Measurements from ENCODE around the gene SAMD9L. TPM values are rescaled to one million over a fixed set of nuclear protein-coding genes. Genes with fewer than 3 reads are reported as not detected.

SAMD9L gene
- total and polyA plus RNA-seq, 2 of the 4 experiments (the other 2 are of a cell fraction): 1.9 to 4.1 TPM

DNA sequence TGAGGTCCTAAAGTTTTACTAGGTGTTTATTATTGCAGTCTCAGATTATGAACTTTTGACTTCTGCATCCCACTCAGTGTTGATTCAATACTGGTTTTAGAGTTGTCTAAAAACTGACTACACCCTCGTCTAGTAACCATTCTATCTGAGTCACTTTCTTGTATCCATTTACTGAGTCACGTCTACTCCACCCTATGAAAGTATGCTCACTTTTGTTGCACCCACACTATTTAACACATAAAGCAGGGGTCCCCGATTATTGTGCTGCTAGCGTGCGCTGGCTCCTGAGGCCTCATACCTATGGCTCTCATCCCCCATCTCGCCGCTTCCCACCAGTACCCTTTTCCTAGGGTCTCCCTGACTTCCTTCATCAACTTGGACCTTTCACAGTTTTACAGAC lies 32.4 kb downstream of the SAMD9L start:
- no peaks in the 10 kb centered on the region for H3K9me1 ChIP-seq (ENCODE audit: insufficient read depth, low read length)
- H3K9me3 ChIP-seq (ENCODE audit: control insufficient read depth, insufficient read depth, low read length): no peaks in the 10 kb centered on the region
- peak overlapping the region; percentile 53 for H4K91ac ChIP-seq (ENCODE audit: insufficient read depth, low read depth, low read length)
- ChIA-PET CTCF (no interaction called here), POLR2A (ENCODE audit: unreplicated experiment) (no interaction called here)
- TF ChIP-seq FOS (IDR thresholded peaks at IDR 0.05; ENCODE audit: low read depth, low read length): peak; percentile 43; the same call in 1 of the 2 replicates
- TF ChIP-seq SMC3 (IDR thresholded peaks at IDR 0.05; ENCODE audit: low read depth, low read length): no peak
- 0 out of 2 replicates have a peak, but pooled peaks have one; percentile 4 for TF ChIP-seq CEBPB (IDR thresholded peaks at IDR 0.05; ENCODE audit: low read depth, low read length)
- peak overlapping the region; percentile 62; the same call in 1 of the 2 replicates for H4K5ac ChIP-seq (ENCODE audit: low read depth, low read length)
- H3K4ac ChIP-seq (ENCODE audit: low read depth, low read length): peak overlapping the region; percentile 95
- H3K14ac ChIP-seq (replicated peaks; ENCODE audit: low read depth, low read length): peak overlapping the region; percentile 80; the same call in 1 of the 2 replicates
- peak overlapping the region; percentile 59 for H2BK5ac ChIP-seq (ENCODE audit: low read depth, low read length, poor library complexity, severe bottlenecking)
- no peaks in the 10 kb centered on the region for H4K20me1 ChIP-seq (ENCODE audit: insufficient read depth, low read length)
- H2AFZ ChIP-seq (replicated peaks; ENCODE audit: low read length, poor library complexity): peak overlapping the region; percentile 73
- 83% methylated on average over 3 of the region's 7 CpGs; no CpG with 5 or more reads in 1 of the 2 experiments for WGBS, 2 experiments (ENCODE audit: extremely low coverage in 2 of 2, insufficient read length in 1 of 2)
- H3K36me3 ChIP-seq (ENCODE audit: control insufficient read depth, insufficient read depth, low read length): no peaks in the 10 kb centered on the region
- in situ Hi-C loops (cut with MboI; ENCODE audit: low sequenced_read_pairs): no loop called here
- dilution Hi-C loops (cut with HindIII; ENCODE audit: low sequenced_read_pairs, unreplicated experiment): no loop called here
- no peak overlapping the region for H3K4me3 ChIP-seq (ENCODE audit: insufficient read depth, low read depth, low read length)
- H2BK120ac ChIP-seq (ENCODE audit: low read depth, low read length): peak overlapping the region; percentile 90
- H3K56ac ChIP-seq (ENCODE audit: extremely low read depth, insufficient read depth, low read length): peak overlapping the region; percentile 62; the same call in 1 of the 2 replicates
- peak overlapping the region in 1 of 2 experiments; percentile 82; a peak in 2 of 4 replicates for H4K8ac ChIP-seq (ENCODE audit: low read depth in 2 of 2, low read length in 2 of 2)
- H2AK5ac ChIP-seq (ENCODE audit: low read depth, low read length): peak overlapping the region; percentile 88
- H3K9ac ChIP-seq (ENCODE audit: low read depth, low read length): no peak overlapping the region; the same call in 1 of the 2 replicates
- DNase-seq: peak; percentile 75
- peak; percentile 71 for ATAC-seq (ENCODE audit: low read depth)
- peak overlapping the region; percentile 82; the same call in 1 of the 2 replicates for H3K23ac ChIP-seq (ENCODE audit: low read depth, low read length)
- no TSS peak for BruUV-seq (replicated peaks)
- H2AK9ac ChIP-seq (replicated peaks; ENCODE audit: low read depth, low read length, poor library complexity): peak overlapping the region; percentile 80
- H3K4me2 ChIP-seq (ENCODE audit: low read depth, low read length): peak overlapping the region; percentile 84
- H3K27me3 ChIP-seq (ENCODE audit: control insufficient read depth, insufficient read depth, low read length): no peaks in the 10 kb centered on the region
- peak overlapping the region; percentile 83; the same call in 1 of the 2 replicates for H3K18ac ChIP-seq (ENCODE audit: low read depth, low read length)
- peaks cover 7% of the 10 kb centered on the region for H3K4me1 ChIP-seq (ENCODE audit: control insufficient read depth, insufficient read depth, low read length)
- peak overlapping the region; percentile 92 for H2BK20ac ChIP-seq (ENCODE audit: low read depth, low read length)
- intact Hi-C loops (cut with micrococcal nuclease): loop anchor here (2.0 kb wide), 1 partner anchor 31 kb away; no protein-coding TSS in a partner anchor
- peaks cover 5 to 9% of the 10 kb centered on the region in 2 experiments; a peak in 3 of 4 replicates for H3K79me1 ChIP-seq (ENCODE audit: low read depth in 1 of 2, low read length in 2 of 2)
- peak overlapping the region; percentile 84; the same call in 1 of the 3 replicates for H2BK15ac ChIP-seq (ENCODE audit: low read depth, low read length)
- H3K27ac ChIP-seq (ENCODE audit: insufficient read depth, low read length): peak overlapping the region; percentile 72

All from IMR-90 (cell line).